CD4-positive, alpha-beta T cell treated with Interleukin-12 subunit alpha and Interleukin-12 subunit beta, for 1 hour (primary cell): Measurements from ENCODE around the gene FBXO3.
"Not testable (repeated sequence)": the region's sequence is repeated elsewhere in the genome, so short reads cannot be mapped to it uniquely, and the experiment has no call there.

Source experiments
- DNase-seq: peaks from one replicate; pipeline ENCODE4 v3.0.0-alpha.2; 2020

FBXO3 gene, protein sequence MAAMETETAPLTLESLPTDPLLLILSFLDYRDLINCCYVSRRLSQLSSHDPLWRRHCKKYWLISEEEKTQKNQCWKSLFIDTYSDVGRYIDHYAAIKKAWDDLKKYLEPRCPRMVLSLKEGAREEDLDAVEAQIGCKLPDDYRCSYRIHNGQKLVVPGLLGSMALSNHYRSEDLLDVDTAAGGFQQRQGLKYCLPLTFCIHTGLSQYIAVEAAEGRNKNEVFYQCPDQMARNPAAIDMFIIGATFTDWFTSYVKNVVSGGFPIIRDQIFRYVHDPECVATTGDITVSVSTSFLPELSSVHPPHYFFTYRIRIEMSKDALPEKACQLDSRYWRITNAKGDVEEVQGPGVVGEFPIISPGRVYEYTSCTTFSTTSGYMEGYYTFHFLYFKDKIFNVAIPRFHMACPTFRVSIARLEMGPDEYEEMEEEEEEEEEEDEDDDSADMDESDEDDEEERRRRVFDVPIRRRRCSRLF

DNA sequence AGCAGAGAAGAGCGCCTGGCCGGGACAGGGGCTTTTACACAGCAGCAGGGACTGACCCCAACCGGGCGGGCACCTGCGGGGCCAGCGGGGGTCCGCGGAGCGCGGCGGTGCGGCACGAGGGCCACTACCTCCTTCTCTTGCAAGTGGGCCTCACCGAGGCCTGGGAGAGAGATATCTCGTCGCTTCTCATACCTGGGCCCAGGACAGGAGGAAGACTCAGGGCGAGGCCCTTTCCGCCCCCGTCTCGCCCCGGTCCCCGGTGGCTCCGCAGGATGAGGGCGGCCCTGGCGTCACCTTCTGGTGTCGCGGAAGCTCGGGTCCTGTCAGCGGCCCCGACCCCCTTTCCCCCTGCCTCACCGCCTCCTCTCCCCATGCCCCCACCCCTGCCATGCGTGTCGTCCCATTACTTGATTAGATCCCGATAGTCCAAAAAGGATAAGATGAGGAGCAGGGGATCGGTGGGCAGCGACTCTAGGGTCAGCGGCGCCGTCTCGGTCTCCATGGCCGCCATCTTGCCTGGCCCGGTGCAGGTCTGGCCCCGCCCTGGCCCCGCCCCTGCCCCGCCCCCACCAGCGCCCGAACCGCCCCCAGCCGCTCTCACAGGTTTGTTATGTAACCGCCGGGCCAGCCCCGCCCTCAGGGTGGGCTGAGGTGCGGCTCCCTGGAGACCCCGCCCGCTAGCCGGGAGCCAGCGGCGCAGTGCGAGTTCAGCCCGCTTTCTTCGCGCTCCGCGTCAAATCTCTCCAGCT lies at the start of gene FBXO3:
FBXO3 (minus strand) TSS at position 534 of the 749 bp plus-strand sequence; CDS start at position 511, 23 bp downstream.
- peak; percentile 91 for DNase-seq

- DNase-seq, result not testable (repeated sequence)
Observed at GRCh38 chr11:33822981-33823380, 48.7 kb upstream of the FBXO3 start.

DNA sequence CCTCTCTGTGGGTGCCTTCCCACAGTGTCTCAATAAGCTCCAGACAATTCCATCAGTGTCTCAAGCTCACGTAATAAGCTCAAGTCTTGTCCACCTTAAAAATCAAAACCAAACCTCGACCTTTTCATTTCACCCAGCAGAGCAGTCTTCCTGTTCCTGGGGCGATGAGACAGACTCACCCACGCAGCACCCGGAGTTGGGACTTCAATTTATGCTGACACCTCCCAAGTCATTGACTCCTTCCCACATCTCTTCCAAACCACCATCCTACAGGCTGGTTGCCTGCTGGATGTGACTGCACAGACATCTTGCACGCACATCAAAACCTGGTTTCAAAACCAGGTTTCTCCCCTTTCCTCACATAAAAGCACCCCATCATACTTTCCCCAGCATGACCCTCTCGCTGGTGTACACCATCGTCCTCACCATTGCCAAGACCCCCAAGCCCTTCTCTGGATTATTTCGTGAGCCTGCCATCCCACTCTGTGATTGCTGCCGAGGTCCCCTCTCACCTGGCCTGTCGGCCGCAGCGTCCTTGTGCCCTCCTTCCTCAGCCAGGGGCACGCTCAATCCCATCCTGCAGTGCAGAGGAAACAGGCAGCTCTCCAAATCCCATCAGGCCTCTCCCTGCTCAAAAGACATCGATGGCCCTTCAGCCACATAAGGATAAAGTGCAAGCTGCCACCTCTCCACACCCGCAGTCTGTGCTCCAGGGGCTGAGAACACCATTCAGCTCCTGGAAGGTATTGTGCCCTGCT lies 45.1 kb upstream of the FBXO3 start:
- DNase-seq, result no peak

DNA sequence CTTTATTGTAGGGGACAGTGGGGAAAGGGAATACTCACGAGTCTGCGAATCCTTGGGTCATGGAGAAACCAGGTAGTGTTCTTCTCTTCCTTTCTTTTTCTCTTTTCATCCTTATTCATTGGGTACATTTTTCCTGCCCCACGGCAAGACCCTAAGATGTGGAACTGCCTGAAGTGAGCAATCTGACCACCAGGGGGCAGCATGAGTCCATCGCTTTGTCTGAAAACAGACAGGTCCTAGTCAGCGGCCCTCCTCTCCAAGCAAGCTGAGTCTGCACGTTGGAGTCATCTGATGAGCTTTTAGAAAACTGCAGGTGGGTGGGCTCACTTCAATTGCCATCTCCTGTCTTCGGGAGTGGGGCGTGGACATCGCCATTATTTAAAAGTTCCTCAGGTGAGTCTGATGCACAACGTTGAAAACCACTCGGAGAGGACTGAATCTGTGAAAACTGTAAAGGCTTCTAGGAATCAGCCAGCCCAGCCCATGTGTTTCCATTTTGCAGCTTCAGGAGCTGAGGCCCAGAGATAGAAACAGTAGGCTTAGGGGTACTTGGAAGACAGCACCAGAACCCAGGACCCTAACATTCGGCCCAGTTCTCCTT lies 34.0 kb upstream of the FBXO3 start:
- peak; percentile 80 for DNase-seq

DNA sequence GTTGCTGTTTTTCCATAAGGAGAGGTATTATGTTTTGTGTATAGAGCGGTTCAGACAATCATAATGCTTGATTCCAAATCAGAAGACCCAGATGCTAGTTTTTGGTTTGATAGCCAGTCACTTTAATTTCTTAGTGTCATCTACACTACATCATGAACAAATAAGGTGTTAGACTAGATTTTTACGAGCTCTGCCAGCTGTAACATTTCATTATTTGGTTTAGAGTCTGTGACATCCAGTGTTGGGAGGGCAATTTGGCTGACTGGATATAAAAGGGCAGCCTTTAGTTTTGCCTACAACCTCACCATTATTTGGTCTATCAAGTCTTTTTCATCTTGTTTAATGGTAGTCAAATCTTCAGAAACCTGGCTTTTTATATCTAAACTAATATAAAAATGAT lies 30.2 kb upstream of the FBXO3 start:
- no peak for DNase-seq

DNA sequence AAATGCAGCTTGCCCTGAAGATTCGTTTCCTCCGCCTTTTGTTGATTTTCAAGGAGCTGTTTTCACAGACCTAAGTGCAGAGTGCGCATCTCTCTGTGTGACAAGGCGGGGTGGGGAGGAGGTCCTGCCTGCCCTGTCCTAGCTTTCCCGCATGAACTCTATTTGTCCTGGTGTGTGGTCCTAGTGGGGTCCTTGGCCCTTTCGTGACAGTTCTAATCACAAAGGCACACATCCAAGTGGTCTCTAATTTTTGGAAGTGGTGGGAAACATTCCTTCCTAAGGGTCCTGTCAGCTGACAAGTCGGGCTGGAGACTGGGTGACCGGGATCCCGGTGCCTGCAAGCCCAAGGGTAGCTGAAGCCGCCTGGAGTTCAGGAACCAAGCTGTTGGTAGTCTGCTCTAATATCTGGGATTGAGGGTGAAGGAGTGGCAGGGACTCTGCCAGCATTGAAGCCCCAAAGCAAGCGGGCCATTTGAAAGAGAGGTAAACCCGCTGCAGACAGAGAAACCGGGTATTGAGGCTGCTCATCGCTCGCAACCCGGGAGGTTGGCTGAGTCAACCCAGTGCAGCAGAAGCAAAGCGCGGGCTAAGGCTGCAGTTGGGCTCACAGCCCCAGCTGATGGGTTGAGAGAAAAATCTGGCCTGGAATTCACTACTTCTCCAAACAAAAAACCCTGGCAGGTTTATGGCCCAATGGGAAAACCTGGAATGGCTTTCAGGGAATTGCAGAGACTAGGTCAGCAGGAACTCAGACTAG lies 28.1 kb upstream of the FBXO3 start:
- no peak for DNase-seq

- DNase-seq, result no peak
Observed at GRCh38 chr11:33801821-33802193, 27.5 kb upstream of the FBXO3 start.

- no peak for DNase-seq
Observed at GRCh38 chr11:33797879-33798278, 23.6 kb upstream of the FBXO3 start.

GRCh38 chr11:33790040-33790439 lies 15.7 kb upstream of the FBXO3 start:
- DNase-seq, result no peak

DNA sequence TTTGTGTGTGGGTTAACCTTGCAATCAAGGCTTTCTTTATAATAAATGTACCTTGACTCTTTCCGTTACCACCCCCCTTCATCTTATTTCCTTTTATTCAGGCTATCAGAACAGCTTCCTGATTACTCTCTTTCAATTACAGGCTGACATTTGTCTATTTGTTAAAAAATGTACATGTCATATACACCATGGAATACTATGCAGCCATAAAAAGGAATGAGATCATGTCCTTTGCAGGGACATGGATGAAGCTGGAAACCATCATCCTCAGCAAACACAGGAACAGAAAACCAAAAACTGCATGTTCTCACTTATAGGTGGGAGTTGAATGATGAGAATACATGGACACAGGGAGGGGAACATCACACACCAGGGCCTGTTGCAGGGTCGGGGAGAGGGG lies 13.8 kb upstream of the FBXO3 start:
- DNase-seq, result not testable (repeated sequence)

GRCh38 chr11:33787076-33787475 lies 12.8 kb upstream of the FBXO3 start:
- DNase-seq, result no peak

DNA sequence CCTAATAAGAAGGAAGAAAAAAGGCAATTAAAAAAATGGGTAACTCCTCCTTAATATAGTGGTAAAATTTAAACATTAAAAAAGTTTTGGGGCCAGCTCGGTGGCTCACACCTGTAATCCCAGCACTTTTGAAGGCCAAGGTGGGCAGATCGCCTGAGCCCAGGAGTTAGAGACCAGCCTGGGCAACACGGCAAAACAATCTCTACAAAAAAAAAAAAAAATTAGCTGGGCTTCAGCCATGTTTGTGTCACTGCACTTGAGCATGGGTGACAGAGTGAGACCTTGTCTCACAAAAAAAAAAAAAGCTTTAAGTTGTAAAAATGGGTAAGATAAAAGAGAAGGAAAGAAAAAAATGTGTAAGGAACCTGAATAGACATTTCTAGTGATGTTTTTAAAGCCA lies 11.3 kb upstream of the FBXO3 start:
- no peak for DNase-seq

- DNase-seq, result no peak
Observed at GRCh38 chr11:33779849-33780528, 5.7 kb upstream of the FBXO3 start.

- DNase-seq, result no peak
Observed at GRCh38 chr11:33778675-33779074, 4.4 kb upstream of the FBXO3 start.

GRCh38 chr11:33777906-33778305 lies 3.6 kb upstream of the FBXO3 start:
- peak; percentile 48 for DNase-seq

GRCh38 chr11:33775832-33776470 lies 1.6 kb upstream of the FBXO3 start:
- DNase-seq, result no peak

DNA sequence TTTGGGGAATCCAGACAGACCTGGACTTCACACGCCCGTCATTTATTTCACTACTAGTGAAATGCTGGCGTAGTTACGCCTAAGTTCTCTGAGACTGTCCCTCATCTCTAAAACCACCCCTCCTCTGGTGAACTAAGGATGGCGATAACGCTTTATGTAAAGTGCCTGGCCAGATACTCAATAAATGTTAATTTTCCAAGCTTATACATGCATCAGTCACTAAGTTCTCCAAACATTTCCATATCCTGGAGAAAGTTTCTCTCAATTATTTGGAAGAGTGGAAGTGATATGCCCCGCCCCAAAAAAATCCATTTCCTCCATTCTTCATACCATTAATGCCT lies 1.1 kb upstream of the FBXO3 start:
- no peak for DNase-seq

DNA sequence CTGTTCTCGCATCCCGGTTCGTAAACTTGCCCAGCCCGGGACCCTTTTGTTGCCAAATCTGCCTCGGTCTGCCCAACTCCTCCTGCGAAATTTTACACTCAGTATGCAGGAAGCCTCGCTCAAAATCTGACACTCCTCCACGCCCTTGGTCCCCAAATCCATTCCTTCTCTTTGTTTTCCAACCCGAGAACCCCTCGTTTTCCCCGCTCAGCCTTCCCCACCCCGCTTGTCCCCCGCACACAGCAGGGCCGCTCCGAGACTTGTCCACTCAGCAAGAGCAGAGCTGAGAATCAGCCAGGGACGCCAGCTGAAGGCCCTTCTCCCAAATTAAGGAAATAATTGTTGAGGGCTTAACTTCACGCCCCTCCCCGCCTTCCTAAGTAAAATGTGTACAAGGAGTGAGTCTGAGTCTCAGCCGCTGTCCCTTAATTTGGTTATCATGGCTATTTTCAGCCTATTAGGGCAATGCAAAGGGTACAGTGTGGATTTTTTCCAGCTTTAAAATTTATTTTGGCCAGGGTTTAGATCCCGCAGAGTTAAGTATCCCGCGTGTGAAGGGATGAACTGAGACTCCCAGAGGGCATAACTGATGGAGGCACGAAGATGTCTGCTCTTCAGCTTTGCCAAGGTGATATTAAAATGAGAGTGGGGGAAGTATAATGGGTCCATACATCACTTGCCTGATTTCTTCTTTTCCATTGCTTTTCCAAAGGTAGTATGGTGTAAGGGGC lies 581 bp upstream of the FBXO3 start:
- no peak for DNase-seq

DNA sequence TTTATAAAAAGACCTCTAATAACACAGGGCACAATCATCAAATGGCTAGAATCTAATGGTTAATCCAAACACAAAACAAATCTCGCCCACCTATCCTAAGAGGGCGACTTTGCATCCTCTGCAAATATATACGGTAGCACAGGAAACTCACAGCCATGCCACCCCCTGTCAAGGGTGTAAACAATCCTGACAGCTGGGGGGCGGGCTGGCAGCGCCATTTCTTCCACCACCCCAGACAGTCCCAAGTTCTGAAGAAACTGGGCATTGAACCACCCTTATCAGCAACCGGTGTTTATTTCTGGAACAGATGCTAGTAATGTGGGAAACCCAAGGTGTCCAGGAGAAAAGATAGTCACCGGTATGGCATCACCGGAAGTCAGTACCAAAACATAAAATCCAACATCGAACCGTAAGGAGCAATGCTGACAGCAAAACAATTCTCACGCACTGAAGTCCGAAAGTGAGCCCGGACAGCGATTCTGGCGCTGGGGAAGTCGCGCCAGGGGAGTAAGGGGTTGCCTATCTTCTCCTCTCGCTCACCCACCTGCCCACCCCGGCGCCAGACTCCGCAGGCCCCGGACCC lies 825 bp downstream of the FBXO3 start:
- peak; percentile 39 for DNase-seq

DNA sequence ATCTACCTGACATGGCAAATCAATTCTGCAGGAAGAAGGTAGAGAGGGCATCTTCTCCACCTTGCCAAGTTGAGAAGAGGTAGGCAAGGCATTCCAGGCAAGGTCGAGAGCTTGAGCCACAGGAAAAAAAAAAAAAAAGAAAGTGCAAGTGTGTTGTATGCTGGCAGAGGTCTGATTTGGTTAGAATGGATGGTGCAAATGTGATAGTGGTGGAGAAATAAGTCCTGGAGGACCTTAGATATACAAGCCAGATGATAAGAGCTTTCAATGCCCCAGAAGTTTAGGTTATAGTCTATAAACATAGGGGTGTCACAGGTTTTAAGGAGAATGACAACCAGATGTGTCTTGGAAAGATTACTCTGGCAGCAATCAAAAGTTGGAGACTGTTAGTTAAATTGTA lies 1.4 kb downstream of the FBXO3 start:
- no peak for DNase-seq
